GM12801 (cell line): ENCODE results near the gene WNT3A.

Experiments used
- CTCF ChIP-seq: IDR thresholded peaks from one replicate; pipeline ENCODE4 v1.5.1; 2011; ENCODE audit warnings: control low read depth; ENCODE audit not compliant: insufficient read length; ENCODE audit errors: extremely low read depth

The WNT3A gene

GRCh38 chr1:228071839-228072657, 65.2 kb downstream of the WNT3A start:
- no peak for TF ChIP-seq CTCF

DNA sequence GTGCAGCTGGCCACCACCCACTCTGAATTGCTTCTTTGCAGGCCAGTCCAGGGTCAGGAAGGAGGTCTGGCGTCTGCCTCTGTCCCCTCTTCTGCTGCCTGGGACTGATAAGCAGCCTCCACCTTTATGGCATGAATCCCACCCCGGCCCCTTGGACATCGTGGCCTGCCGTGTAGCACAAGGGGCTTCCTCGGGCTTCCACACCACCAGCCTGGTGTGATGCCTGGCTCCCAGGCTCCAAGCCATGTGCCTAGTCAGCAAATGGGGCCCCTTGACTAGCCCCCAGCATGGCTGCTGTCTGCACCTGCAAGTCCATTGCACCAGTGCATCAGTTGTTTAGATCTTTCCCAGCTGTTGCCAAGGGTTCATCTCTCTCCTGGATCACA, 65.9 kb downstream of the WNT3A start:
- TF ChIP-seq CTCF: no peak

DNA sequence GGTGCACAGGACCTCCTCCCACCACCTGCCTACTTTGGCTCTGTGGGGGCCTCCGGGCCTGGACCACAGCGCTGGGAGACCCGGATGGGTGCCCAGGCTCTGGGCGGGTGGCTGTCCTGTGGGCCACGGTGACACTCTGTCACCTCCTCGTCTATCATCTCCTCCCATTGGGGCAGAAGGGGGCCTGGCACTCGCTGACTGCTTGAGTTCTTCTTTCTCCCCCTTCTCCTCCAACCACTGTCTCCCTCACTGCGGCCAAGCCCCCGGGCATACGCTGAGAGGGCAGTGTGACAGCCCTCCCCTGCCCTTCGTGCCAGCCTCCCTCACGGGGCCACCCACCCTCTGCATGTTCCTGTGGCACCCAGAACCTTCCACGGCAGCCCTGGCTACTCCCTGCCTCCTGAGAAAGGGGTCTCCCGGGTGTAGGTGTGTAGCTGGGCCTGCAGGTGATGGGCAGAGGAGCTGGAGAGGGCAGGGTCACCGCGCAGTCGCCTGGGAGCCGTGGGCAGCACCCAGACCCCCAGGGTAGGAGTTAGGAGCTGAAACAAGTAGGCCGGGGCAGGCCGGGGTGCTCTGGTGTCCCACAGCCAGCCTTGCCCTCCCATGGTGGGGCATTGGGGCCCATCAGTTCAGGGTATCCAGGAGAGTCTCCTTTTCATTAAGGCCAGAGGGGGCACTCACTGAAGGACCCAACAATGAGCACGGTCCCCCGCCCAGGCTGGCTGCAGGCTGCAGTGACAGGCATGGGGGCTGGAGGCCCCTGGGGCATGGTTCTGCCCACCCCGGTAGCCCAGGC, 66.5 kb downstream of the WNT3A start:
- no peak for TF ChIP-seq CTCF

DNA sequence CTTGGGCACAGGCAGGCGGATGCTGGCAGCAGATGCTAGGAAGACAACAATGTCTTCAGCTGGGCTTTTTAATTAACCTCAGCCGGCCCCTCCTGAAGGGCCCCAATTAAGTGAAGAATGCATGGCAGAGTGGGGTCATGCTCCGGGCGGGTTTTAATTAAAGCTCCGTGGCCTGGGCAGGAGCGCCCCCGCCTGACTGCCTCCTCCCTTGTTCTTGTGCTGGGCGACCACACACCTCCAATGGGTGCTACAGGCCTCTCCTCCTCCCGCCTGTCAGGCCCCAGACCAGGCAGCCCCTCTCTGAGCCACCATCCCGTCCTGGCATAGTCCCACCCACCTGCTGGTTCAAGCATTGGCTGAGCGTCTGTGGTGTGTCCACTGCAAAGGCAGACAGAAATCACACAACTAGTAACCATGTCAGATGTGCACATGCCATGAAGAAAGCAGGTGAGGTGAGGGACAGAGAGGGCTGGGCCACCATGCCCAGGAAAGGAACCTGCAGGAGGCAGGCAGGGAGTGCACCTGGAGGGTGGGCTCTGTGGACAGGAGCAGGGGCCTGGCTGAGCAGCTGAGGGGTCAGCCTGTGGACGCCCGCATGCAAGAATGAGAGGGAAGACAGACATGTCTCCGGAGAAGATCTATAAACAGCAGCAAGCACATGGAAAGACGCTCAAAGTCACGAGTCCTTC, 67.2 kb downstream of the WNT3A start:
- TF ChIP-seq CTCF: no peak

DNA sequence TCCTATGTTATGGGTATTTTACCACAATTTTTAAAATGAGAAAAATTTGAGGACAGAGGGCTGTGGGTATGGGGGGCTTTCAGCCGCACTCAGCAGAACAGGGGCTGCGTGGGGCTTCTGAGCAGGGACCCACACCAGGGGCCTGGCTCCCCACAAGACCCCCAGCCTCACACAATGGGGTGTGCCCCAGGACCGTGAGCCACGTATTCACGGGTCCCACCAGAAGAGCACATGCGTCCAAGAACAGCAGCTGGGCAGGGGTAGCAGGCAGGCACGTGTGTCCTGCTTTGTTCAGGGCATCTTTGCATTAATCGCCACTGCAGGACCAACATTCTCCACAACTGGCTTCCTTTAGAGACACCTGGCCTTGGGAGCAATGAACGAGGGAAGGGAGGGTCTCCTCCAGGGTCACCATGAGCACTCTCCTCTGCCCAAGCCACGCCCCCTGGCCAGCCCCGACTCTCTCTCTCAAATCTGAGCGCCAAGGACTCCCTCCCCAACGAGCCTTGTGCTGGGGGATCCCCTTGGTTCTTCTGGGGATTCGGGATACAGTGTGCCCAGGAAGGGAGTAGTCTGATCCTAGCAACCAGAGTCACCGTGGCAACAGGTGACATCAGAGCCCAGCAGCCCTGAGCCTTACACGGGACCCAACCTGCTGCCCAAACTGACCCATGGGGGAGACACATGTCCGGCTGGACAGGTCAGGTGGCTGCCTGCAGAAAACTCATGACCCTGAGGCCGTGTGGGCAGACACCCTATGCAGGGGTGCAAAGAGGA, 68.3 kb downstream of the WNT3A start:
- no peak for TF ChIP-seq CTCF

GRCh38 chr1:228075801-228076271, 69.0 kb downstream of the WNT3A start:
- no peak for TF ChIP-seq CTCF
